Activated naive CD8-positive, alpha-beta T cell treated with anti-CD3 and anti-CD28 coated beads, Interleukin-2, amount 10 ng/mL, durations not matched to agents 7 days and 5 days (primary cell): ENCODE measurements around the gene ITGAL. TPM values are rescaled to one million over a fixed set of nuclear protein-coding genes. Genes with fewer than 3 reads are reported as not detected.
A peak's percentile ranks its signal among the peaks of the same experiment; 100 is the strongest.

Source experiments
- ATAC-seq: fragments of 150-1000 bp; cut with Tn5 transposase; one replicate; pipeline ENCODE4 v1.10.0; 2021; ENCODE audit warnings: low read depth, moderate library complexity
- POLR2A ChIA-PET: fragments of 350-600 bp; sonication (Branson Sonifier 250); formaldehyde crosslinking; loops from one replicate; lab custom pipeline; 2021; ENCODE audit warnings: antibody characterized with exemption; lab: Charles Lee
- DNase-seq: peaks from one replicate; pipeline ENCODE4 v3.0.0; 2021
- H3K27ac Mint-ChIP-seq: one replicate; pipeline ENCODE4 v1.8.0; 2022; ENCODE audit warnings: mild to moderate bottlenecking, mixed read lengths
- H3K27me3 Mint-ChIP-seq: one replicate; pipeline ENCODE4 v1.8.0; 2022; ENCODE audit warnings: mild to moderate bottlenecking, moderate library complexity, mixed read lengths
- H3K36me3 Mint-ChIP-seq: one replicate; pipeline ENCODE4 v1.8.0; 2021; ENCODE audit warnings: mild to moderate bottlenecking, mixed read lengths
- H3K4me1 Mint-ChIP-seq: one replicate; pipeline ENCODE4 v1.8.0; 2021; ENCODE audit warnings: mixed read lengths
- H3K4me3 Mint-ChIP-seq: one replicate; pipeline ENCODE4 v1.8.0; 2022; ENCODE audit warnings: mild to moderate bottlenecking, moderate library complexity, mixed read lengths
- H3K9me3 Mint-ChIP-seq: one replicate; pipeline ENCODE4 v1.8.0; 2021; ENCODE audit warnings: mixed read lengths
- total RNA-seq, 2 experiments: library from RNA; stranded (reverse); gene quantifications; one replicate each; pipeline ENCODE4 v1.2.3, GENCODE V29; 2021

ITGAL gene
- total RNA-seq, 2 experiments from 2014 or later = 662 to 664 TPM

DNA sequence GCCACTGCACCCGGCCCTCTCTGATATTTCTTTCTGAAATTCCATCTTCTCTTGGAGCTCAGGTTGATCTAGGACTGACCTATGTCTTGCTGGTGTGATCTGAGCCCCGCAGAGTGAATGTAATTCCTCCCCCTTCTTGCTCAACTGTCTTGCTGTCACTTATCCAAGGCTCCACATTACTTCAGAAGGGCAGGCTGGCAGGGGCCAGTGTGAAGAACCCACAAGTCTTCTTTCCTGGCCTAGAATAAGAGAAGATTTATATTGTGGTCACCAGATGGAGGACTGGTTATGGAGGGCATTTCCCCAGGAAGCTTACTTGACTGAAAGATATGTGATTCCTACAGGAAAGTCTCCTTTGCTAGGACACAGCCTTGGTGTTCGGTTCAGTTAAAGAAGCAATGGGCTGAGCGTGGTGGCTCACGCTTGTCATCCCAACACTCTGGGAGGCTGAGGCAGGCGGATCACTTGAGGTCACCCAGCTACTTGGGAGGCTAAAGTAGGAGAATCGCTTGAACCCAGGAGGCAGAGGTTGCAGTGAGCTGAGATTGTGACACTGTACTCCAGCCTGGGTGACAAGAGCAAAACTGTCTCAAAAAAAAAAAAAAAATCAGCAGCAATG is 13.4 kb downstream of the ITGAL start:
- H3K27me3 Mint-ChIP-seq = no peaks in the 10 kb centered on the region
- H3K36me3 Mint-ChIP-seq = peaks cover 65% of the 10 kb centered on the region
- peak overlapping the region; percentile 79 for H3K27ac Mint-ChIP-seq
- DNase-seq (no peak), ATAC-seq (no peak)
- H3K4me1 Mint-ChIP-seq = peaks cover 48% of the 10 kb centered on the region
- H3K9me3 Mint-ChIP-seq = no peaks in the 10 kb centered on the region
- POLR2A ChIA-PET = interaction anchor here (0.6 to 1.2 kb wide), 10 partner anchors 9 to 148 kb away, joined by 3 to 6 read pairs (median 3); no protein-coding TSS in a partner anchor
- peak overlapping the region; percentile 10 for H3K4me3 Mint-ChIP-seq

- peaks cover 47% of the 10 kb centered on the region for H3K4me1 Mint-ChIP-seq
Observed at GRCh38 chr16:30488764-30489605, 16.4 kb downstream of the ITGAL start.

GRCh38 chr16:30490210-30490609 is 17.7 kb downstream of the ITGAL start:
- no peaks in the 10 kb centered on the region for H3K9me3 Mint-ChIP-seq
- ATAC-seq (no peak), DNase-seq (no peak)
- H3K27ac Mint-ChIP-seq = peak overlapping the region; percentile 63
- H3K36me3 Mint-ChIP-seq = peaks cover 55% of the 10 kb centered on the region
- H3K4me1 Mint-ChIP-seq = peaks cover 41% of the 10 kb centered on the region
- H3K4me3 Mint-ChIP-seq = no peak overlapping the region
- H3K27me3 Mint-ChIP-seq = no peaks in the 10 kb centered on the region
- POLR2A ChIA-PET = interaction anchor here (0.6 to 4.8 kb wide), 8 partner anchors 10 to 101 kb away, joined by 3 to 25 read pairs (median 6); partner anchors contain the start of genes DCTPP1, ITGAL and SEPHS2

More at GRCh38 chr16:30488764-30489605, 16.4 kb downstream of the ITGAL start:
- POLR2A ChIA-PET = interaction anchor here (0.7 to 4.8 kb wide), 9 partner anchors 9 to 134 kb away, joined by 3 to 25 read pairs (median 6); partner anchors contain the start of genes ITGAL, SEPHS2 and SEPTIN1
- Mint-ChIP-seq H3K4me3 (no peak overlapping the region), H3K9me3 (no peaks in the 10 kb centered on the region), H3K27me3 (no peaks in the 10 kb centered on the region), H3K27ac (peak overlapping the region; percentile 58), H3K36me3 (peaks cover 54% of the 10 kb centered on the region)
- DNase-seq (no peak), ATAC-seq (no peak)

- Mint-ChIP-seq H3K4me3 (peak overlapping the region; percentile 43), H3K9me3 (no peaks in the 10 kb centered on the region), H3K36me3 (peaks cover 53% of the 10 kb centered on the region), H3K27me3 (no peaks in the 10 kb centered on the region), H3K27ac (peak overlapping the region; percentile 91), H3K4me1 (peaks cover 37% of the 10 kb centered on the region)
- POLR2A ChIA-PET = interaction anchor here (0.6 to 4.8 kb wide), 17 partner anchors 11 to 211 kb away, joined by 3 to 25 read pairs (median 5); partner anchors contain the start of genes DCTPP1, ITGAL, PRR14 and SEPHS2
- no peak for ATAC-seq
- DNase-seq = no peak
Observed at GRCh38 chr16:30491229-30491628, 18.7 kb downstream of the ITGAL start.

- peak; percentile 89 for ATAC-seq
- POLR2A ChIA-PET = interaction anchor here (0.6 to 4.8 kb wide), 15 partner anchors 12 to 132 kb away, joined by 3 to 25 read pairs (median 4); partner anchors contain the start of genes ITGAL and ZNF747
- H3K36me3 Mint-ChIP-seq = peaks cover 51% of the 10 kb centered on the region
- H3K27ac Mint-ChIP-seq = peak overlapping the region; percentile 91
- H3K4me1 Mint-ChIP-seq = peaks cover 34% of the 10 kb centered on the region
- no peaks in the 10 kb centered on the region for H3K9me3 Mint-ChIP-seq
- no peak for DNase-seq
- H3K27me3 Mint-ChIP-seq = no peaks in the 10 kb centered on the region
- peak overlapping the region; percentile 43 for H3K4me3 Mint-ChIP-seq
Observed at GRCh38 chr16:30491744-30492308, 19.3 kb downstream of the ITGAL start.

- Mint-ChIP-seq H3K4me1 (peaks cover 24% of the 10 kb centered on the region), H3K9me3 (no peaks in the 10 kb centered on the region), H3K4me3 (no peak overlapping the region), H3K27me3 (no peaks in the 10 kb centered on the region), H3K27ac (no peak overlapping the region), H3K36me3 (peaks cover 42% of the 10 kb centered on the region)
- DNase-seq (no peak), ATAC-seq (no peak)
- POLR2A ChIA-PET = interaction anchor here (1.1 to 2.2 kb wide), 4 partner anchors 16 to 64 kb away, joined by 3 to 5 read pairs (median 4); partner anchors contain the start of gene DCTPP1
Observed at GRCh38 chr16:30493941-30494488, 21.5 kb downstream of the ITGAL start.

- Mint-ChIP-seq H3K4me3 (no peak overlapping the region), H3K4me1 (peaks cover 18% of the 10 kb centered on the region), H3K9me3 (no peaks in the 10 kb centered on the region), H3K27ac (peak overlapping the region; percentile 43), H3K36me3 (peaks cover 39% of the 10 kb centered on the region), H3K27me3 (no peaks in the 10 kb centered on the region)
- POLR2A ChIA-PET = interaction anchor here (0.6 to 2.2 kb wide), 11 partner anchors 9 to 65 kb away, joined by 3 to 5 read pairs (median 4); partner anchors contain the start of gene DCTPP1
- DNase-seq = no peak
- ATAC-seq = no peak
Observed at GRCh38 chr16:30494709-30495108, 22.2 kb downstream of the ITGAL start.

DNA sequence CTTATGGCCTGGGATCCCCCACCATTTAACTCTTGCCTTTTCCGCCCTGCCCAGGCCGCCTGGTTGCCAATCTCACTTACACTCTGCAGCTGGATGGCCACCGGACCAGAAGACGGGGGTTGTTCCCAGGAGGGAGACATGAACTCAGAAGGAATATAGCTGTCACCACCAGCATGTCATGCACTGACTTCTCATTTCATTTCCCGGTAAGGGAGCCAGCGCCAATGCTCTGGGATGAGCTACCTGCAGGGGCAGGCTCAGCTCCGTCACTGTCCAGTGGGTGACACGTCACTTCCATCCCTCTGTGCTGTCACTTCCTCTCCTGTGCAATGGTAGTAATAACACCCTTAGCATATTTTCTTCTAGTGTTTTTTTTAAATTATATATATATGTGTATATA is 26.7 kb downstream of the ITGAL start:
- Mint-ChIP-seq H3K4me1 (peaks cover 4% of the 10 kb centered on the region), H3K27ac (no peak overlapping the region), H3K4me3 (no peak overlapping the region), H3K9me3 (no peaks in the 10 kb centered on the region), H3K27me3 (no peaks in the 10 kb centered on the region), H3K36me3 (peaks cover 29% of the 10 kb centered on the region)
- ATAC-seq (no peak), DNase-seq (no peak)
- POLR2A ChIA-PET = interaction anchor here (0.6 to 4.0 kb wide), 2 partner anchors 11 to 76 kb away, joined by 4 to 16 read pairs; no protein-coding TSS in a partner anchor

GRCh38 chr16:30503403-30504296 is 31.1 kb downstream of the ITGAL start:
- DNase-seq = no peak
- peak overlapping the region; percentile 38 for H3K27ac Mint-ChIP-seq
- no peaks in the 10 kb centered on the region for H3K27me3 Mint-ChIP-seq
- POLR2A ChIA-PET = interaction anchor here (0.6 to 2.1 kb wide), 3 partner anchors 12 to 56 kb away, joined by 4 to 7 read pairs (median 5); partner anchors contain the start of gene ZNF747
- no peaks in the 10 kb centered on the region for H3K9me3 Mint-ChIP-seq
- peaks cover 27% of the 10 kb centered on the region for H3K36me3 Mint-ChIP-seq
- no peak for ATAC-seq
- no peak overlapping the region for H3K4me3 Mint-ChIP-seq
- peaks cover 7% of the 10 kb centered on the region for H3K4me1 Mint-ChIP-seq

- H3K27me3 Mint-ChIP-seq = no peaks in the 10 kb centered on the region
- no peak overlapping the region for H3K27ac Mint-ChIP-seq
- H3K36me3 Mint-ChIP-seq = peaks cover 46% of the 10 kb centered on the region
- POLR2A ChIA-PET = interaction anchor here (1.0 to 4.8 kb wide), 4 partner anchors 10 to 28 kb away, joined by 3 to 16 read pairs (median 5); no protein-coding TSS in a partner anchor
- no peak overlapping the region for H3K4me3 Mint-ChIP-seq
- H3K9me3 Mint-ChIP-seq = no peaks in the 10 kb centered on the region
- ATAC-seq = no peak
- no peak for DNase-seq
- peaks cover 16% of the 10 kb centered on the region for H3K4me1 Mint-ChIP-seq
Observed at GRCh38 chr16:30509081-30509765, 36.7 kb downstream of the ITGAL start.

DNA sequence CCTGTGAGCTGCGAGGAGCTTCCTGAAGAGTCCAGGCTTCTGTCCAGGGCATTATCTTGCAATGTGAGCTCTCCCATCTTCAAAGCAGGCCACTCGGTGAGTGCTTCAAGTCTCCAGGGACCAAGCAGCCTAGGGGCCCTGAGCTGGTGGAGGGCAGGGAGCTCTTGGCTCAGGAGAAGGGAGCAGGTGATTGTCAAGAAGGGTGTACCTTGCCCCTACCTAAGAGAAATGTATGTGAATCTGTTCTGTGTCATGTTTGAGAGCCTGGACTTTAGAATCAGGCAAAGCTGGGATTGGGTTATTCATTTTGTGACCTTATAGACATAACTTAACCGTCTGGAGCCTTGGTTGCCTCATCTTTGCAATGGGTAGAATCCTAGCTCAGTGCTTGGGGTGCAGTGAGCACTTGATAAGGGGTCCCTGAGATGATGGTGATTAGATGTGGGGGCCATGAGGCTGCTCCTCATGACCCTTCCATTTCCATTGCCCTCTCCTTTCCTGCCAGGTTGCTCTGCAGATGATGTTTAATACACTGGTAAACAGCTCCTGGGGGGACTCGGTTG is 37.9 kb downstream of the ITGAL start:
- H3K27me3 Mint-ChIP-seq = no peaks in the 10 kb centered on the region
- ATAC-seq = no peak
- DNase-seq = no peak
- peaks cover 48% of the 10 kb centered on the region for H3K36me3 Mint-ChIP-seq
- no peak overlapping the region for H3K27ac Mint-ChIP-seq
- H3K4me1 Mint-ChIP-seq = peaks cover 20% of the 10 kb centered on the region
- no peak overlapping the region for H3K4me3 Mint-ChIP-seq
- no peaks in the 10 kb centered on the region for H3K9me3 Mint-ChIP-seq
- POLR2A ChIA-PET = interaction anchor here (0.6 to 4.8 kb wide), 9 partner anchors 9 to 359 kb away, joined by 3 to 16 read pairs (median 4); no protein-coding TSS in a partner anchor
